Endothelial cell of umbilical vein (primary cell): ENCODE results near the gene USP6NL. TPM values are rescaled to one million over a fixed set of nuclear protein-coding genes. Genes with fewer than 3 reads are reported as not detected.

Experiments used
- BruUV-seq: library from RNA; stranded (reverse); fragments of 400-500 nt; replicated peaks from 2 replicates; lab custom pipeline; 2021; lab: Mats Ljungman, UMichigan
- CTCF ChIA-PET: fragments of 300-600, 350-600 bp; sonication (Branson Sonifier 250); formaldehyde crosslinking; loops from one replicate; lab custom pipeline; 2021; ENCODE audit warnings: antibody characterized with exemption, inconsistent platforms; lab: Charles Lee
- POLR2A ChIA-PET: fragments of 300-600, 350-600 bp; sonication (Branson Sonifier 250); formaldehyde crosslinking; loops from one replicate; lab custom pipeline; 2021; ENCODE audit warnings: antibody characterized with exemption, inconsistent platforms; lab: Charles Lee
- DNase-seq: peaks from one replicate; pipeline ENCODE4 v3.0.0-alpha.2; 2011; ENCODE audit warnings: low read depth, low spot score
- FAIRE-seq: peaks from 2 replicates; lab custom pipeline; 2011; peaks lifted over from hg19 to GRCh38; lab: Jason Lieb, UNC
- H2AFZ ChIP-seq: 2 replicates; pipeline ENCODE4 v1.6.0; 2012; ENCODE audit warnings: low read depth, low read length, control low read depth, inconsistent platforms
- H3K27ac ChIP-seq: 2 replicates; pipeline ENCODE4 v1.5.1; 2011; ENCODE audit warnings: low read depth, mild to moderate bottlenecking, control low read depth, low read length, moderate library complexity; ENCODE audit not compliant: insufficient read depth
- H3K27me3 ChIP-seq, 2 experiments: 2 replicates each; pipeline versions ENCODE4 v1.6.0 to v1.6.1; 2011; ENCODE audit warnings: low read length in 2 of 2, mixed read lengths in 1 of 2; ENCODE audit not compliant: control insufficient read depth in 2 of 2, insufficient read depth in 2 of 2
- H3K36me3 ChIP-seq, 2 experiments: 2 replicates in 1 of 2; 3 replicates in 1 of 2; pipeline ENCODE4 v1.5.1; 2011; ENCODE audit warnings: low read length in 2 of 2, mild to moderate bottlenecking in 1 of 2, moderate library complexity in 1 of 2; ENCODE audit not compliant: control insufficient read depth in 2 of 2, insufficient read depth in 2 of 2; ENCODE audit errors: extremely low read depth in 1 of 2
- H3K4me1 ChIP-seq: 3 replicates; pipeline ENCODE4 v1.5.1; 2011; ENCODE audit warnings: mild to moderate bottlenecking, low read length; ENCODE audit not compliant: control insufficient read depth, insufficient read depth; ENCODE audit errors: extremely low read depth
- H3K4me2 ChIP-seq: 2 replicates; pipeline ENCODE4 v1.6.1; 2011; ENCODE audit warnings: low read length, control low read depth, mixed read lengths; ENCODE audit not compliant: insufficient read depth
- H3K4me3 ChIP-seq, 3 experiments: fragments of 200-600 bp in 1 of 3; sonication (generic), shearing (Covaris generic) in 1 of 3; replicated peaks in 1 of 3; 2 replicates each; pipeline ENCODE4 v1.5.1; 2011 to 2016; ENCODE audit warnings: control low read depth in 3 of 3, low read length in 3 of 3, mild to moderate bottlenecking in 2 of 3, inconsistent platforms in 1 of 3, low read depth in 1 of 3, moderate library complexity in 1 of 3; ENCODE audit not compliant: insufficient read depth in 1 of 3
- H3K79me2 ChIP-seq: 2 replicates; pipeline ENCODE4 v1.6.0; 2012; ENCODE audit warnings: low read length, inconsistent platforms; ENCODE audit not compliant: control insufficient read depth, insufficient read depth
- H3K9ac ChIP-seq: replicated peaks from 2 replicates; pipeline ENCODE3; 2011; ENCODE audit warnings: low read length, control low read depth; ENCODE audit not compliant: insufficient read depth; ENCODE audit errors: extremely low read depth
- H3K9me1 ChIP-seq: replicated peaks from 3 replicates; pipeline ENCODE4 v1.6.0; 2011; ENCODE audit warnings: mild to moderate bottlenecking, low read length; ENCODE audit not compliant: control insufficient read depth, insufficient read depth; ENCODE audit errors: extremely low read depth
- H3K9me3 ChIP-seq: replicated peaks from 2 replicates; pipeline ENCODE4 v1.5.1; 2012; ENCODE audit warnings: low read length, inconsistent platforms; ENCODE audit not compliant: control insufficient read depth, insufficient read depth
- H4K20me1 ChIP-seq: replicated peaks from 2 replicates; pipeline ENCODE3; 2011; ENCODE audit warnings: mild to moderate bottlenecking, low read length; ENCODE audit not compliant: control insufficient read depth, insufficient read depth; ENCODE audit errors: extremely low read depth
- FOS ChIP-seq: IDR thresholded peaks from 2 replicates; pipeline ENCODE4 v1.6.1; 2011; ENCODE audit warnings: mild to moderate bottlenecking, low read length, moderate library complexity, borderline replicate concordance; ENCODE audit not compliant: insufficient read depth
- JUN ChIP-seq: IDR thresholded peaks from 2 replicates; pipeline ENCODE4 v1.6.1; 2011; ENCODE audit warnings: borderline replicate concordance, low read depth; ENCODE audit not compliant: insufficient read length, insufficient read depth
- MYC ChIP-seq: IDR thresholded peaks from one replicate; pipeline ENCODE4 v1.6.1; 2011; ENCODE audit warnings: mild to moderate bottlenecking, low read depth, low read length
- POLR2AphosphoS5 ChIP-seq: IDR thresholded peaks from 2 replicates; pipeline ENCODE4 v1.6.1; 2012; ENCODE audit warnings: low read depth, mild to moderate bottlenecking, control low read depth, low read length, moderate library complexity; ENCODE audit not compliant: insufficient read depth
- dilution Hi-C: fragments of 300-500 bp; cut with MboI; formaldehyde crosslinking; loops from one replicate; pipeline ENCODE4 v1.15.0; 2019; ENCODE audit warnings: low sequenced_read_pairs; ENCODE audit not compliant: extremely low pct_ligation_motif_present
- intact Hi-C: fragments of 100-400 bp; cut with micrococcal nuclease; formaldehyde crosslinking; loops from one replicate; pipeline ENCODE4 v1.10.0; 2022
- polyA plus RNA-seq, 4 experiments: library from polyadenylated mRNA; depleted of rRNA in 3 of 4; stranded (reverse) in 3 of 4; unstranded in 1 of 4; fragments of >200 nt; gene quantifications; 2 replicates each; pipeline versions ENCODE4 v1.2.1 to v1.2.3, GENCODE V29; 2011 to 2012; ENCODE audit warnings: missing spikeins in 1 of 4
- total RNA-seq: library from RNA; stranded (reverse); gene quantifications from 2 replicates; pipeline ENCODE4 v1.2.3, GENCODE V29; 2021
- TF ChIP-seq, protein P1 (sequence below), 2 donors: IDR thresholded peaks; 1 replicate in 1 of 2; 2 replicates in 1 of 2; pipeline ENCODE4 v1.5.1; 2011; ENCODE audit warnings: low read length in 2 of 2, mild to moderate bottlenecking in 2 of 2, moderate library complexity in 2 of 2, control low read depth in 1 of 2, inconsistent platforms in 1 of 2, low read depth in 1 of 2; ENCODE audit not compliant: insufficient read depth in 1 of 2; ENCODE audit errors: extremely low read depth in 1 of 2

USP6NL gene
- total and polyA plus RNA-seq, 2 donors (not counting 3 experiments of a cell fraction or from before 2014, with no cell fraction given) = 13.5 to 29.2 TPM

DNA sequence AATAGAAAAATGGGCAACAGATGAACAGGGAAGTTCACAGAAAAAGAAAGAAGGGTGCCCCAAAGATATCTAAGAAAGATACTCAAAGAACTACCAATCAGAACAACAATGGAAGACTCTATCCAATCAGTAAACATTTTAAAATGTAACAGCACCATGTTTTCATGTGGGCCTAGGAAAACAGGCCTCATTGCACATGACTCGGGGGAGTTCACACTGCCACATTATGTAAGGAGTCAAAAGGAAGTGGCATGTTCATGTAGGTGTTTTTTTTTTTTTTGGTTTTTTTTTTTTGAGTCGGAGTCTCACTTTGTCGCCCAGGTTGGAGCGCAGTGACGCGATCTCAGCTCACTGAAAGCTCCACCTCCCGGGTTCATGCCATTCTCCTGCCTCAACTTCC is 132.2 kb downstream of the USP6NL start:
- TF ChIP-seq JUN = no peak
- no peaks in the 10 kb centered on the region for H3K9me3 ChIP-seq
- no peaks in the 10 kb centered on the region for H4K20me1 ChIP-seq
- no peak overlapping the region for H3K4me3 ChIP-seq
- intact Hi-C loops (no loop called here), dilution Hi-C loops (no loop called here)
- H3K4me2 ChIP-seq = no peak overlapping the region
- peaks cover 0 to 2% of the 10 kb centered on the region in 2 experiments for H3K36me3 ChIP-seq
- H3K79me2 ChIP-seq = no peaks in the 10 kb centered on the region
- FAIRE-seq (no peak), DNase-seq (no peak)
- no peaks in the 10 kb centered on the region for H3K27me3 ChIP-seq
- BruUV-seq = no TSS peak
- H3K27ac ChIP-seq = no peak overlapping the region
- H3K9me1 ChIP-seq = no peaks in the 10 kb centered on the region
- H3K4me1 ChIP-seq = no peaks in the 10 kb centered on the region
- CTCF ChIA-PET = no interaction called here
- no peak overlapping the region for H3K9ac ChIP-seq
- POLR2A ChIA-PET = no interaction called here
- no peak overlapping the region for H2AFZ ChIP-seq

DNA sequence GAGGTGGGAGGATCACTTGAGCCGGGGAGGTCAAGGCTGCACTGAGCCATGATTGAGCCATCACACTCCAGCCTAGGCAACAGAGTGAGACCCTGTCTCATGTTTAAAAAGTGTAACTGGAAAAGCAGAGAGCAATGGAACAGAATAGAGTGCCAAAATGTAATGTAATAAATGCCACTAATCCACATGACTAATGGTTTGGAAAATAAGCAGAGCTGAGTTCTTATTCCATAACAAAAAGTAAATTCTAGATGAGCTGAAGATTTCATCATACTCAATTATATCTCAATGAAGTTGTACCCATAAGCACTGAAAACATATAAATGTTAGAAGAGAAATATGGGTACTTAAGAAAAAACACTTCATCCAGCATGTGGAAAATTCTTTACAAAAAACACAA is 132.6 kb downstream of the USP6NL start:
- no peak overlapping the region for H2AFZ ChIP-seq
- no peaks in the 10 kb centered on the region for H3K27me3 ChIP-seq
- POLR2A ChIA-PET = no interaction called here
- CTCF ChIA-PET = interaction anchor here (1.0 to 2.3 kb wide), 2 partner anchors 11 to 279 kb away, joined by 3 to 6 read pairs; no protein-coding TSS in a partner anchor
- H3K9ac ChIP-seq = no peak overlapping the region
- H4K20me1 ChIP-seq = no peaks in the 10 kb centered on the region
- TF ChIP-seq, protein P1, sequence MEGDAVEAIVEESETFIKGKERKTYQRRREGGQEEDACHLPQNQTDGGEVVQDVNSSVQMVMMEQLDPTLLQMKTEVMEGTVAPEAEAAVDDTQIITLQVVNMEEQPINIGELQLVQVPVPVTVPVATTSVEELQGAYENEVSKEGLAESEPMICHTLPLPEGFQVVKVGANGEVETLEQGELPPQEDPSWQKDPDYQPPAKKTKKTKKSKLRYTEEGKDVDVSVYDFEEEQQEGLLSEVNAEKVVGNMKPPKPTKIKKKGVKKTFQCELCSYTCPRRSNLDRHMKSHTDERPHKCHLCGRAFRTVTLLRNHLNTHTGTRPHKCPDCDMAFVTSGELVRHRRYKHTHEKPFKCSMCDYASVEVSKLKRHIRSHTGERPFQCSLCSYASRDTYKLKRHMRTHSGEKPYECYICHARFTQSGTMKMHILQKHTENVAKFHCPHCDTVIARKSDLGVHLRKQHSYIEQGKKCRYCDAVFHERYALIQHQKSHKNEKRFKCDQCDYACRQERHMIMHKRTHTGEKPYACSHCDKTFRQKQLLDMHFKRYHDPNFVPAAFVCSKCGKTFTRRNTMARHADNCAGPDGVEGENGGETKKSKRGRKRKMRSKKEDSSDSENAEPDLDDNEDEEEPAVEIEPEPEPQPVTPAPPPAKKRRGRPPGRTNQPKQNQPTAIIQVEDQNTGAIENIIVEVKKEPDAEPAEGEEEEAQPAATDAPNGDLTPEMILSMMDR (IDR thresholded peaks at IDR 0.05; ENCODE audit: extremely low read depth in 1 of 2, insufficient read depth in 1 of 2, low read depth in 1 of 2, low read length in 2 of 2) = no peak
- TF ChIP-seq FOS (no peak), POLR2AphosphoS5 (no peak), MYC (no peak)
- H3K79me2 ChIP-seq = no peaks in the 10 kb centered on the region
- BruUV-seq = no TSS peak
- H3K36me3 ChIP-seq = peaks cover 0 to 2% of the 10 kb centered on the region in 2 experiments
- no peak overlapping the region for H3K4me2 ChIP-seq
- no peak for DNase-seq
- dilution Hi-C loops = no loop called here
- FAIRE-seq = no peak
- H3K4me3 ChIP-seq = no peak overlapping the region
- no peaks in the 10 kb centered on the region for H3K9me1 ChIP-seq
- H3K9me3 ChIP-seq = no peaks in the 10 kb centered on the region
- intact Hi-C loops = no loop called here
- no peak overlapping the region for H3K27ac ChIP-seq
- no peaks in the 10 kb centered on the region for H3K4me1 ChIP-seq
